SU-DHL-6 (cell line): ENCODE data around the gene RAI1.

ENCODE experiments used
- H2AFZ ChIP-seq: fragments of 200-600 bp; sonication (generic); 2 replicates; pipeline ENCODE4 v1.6.1; 2014; ENCODE audit warnings: low read depth, mild to moderate bottlenecking, moderate library complexity, mixed read lengths, antibody characterized with exemption, low read length; ENCODE audit not compliant: severe bottlenecking
- H3F3A ChIP-seq: fragments of 200-600 bp; shearing (Covaris generic); 2 replicates; pipeline ENCODE4 v1.6.0; 2016; ENCODE audit warnings: antibody characterized with exemption, mild to moderate bottlenecking; ENCODE audit not compliant: insufficient read depth
- H3K27ac ChIP-seq: fragments of 200-600 bp; sonication (generic); 2 replicates; pipeline ENCODE4 v1.5.1; 2016; ENCODE audit warnings: low read depth, mild to moderate bottlenecking, low read length, moderate library complexity, mixed read lengths
- H3K27me3 ChIP-seq: fragments of 200-600 bp; sonication (generic), shearing (Covaris generic); 2 replicates; pipeline ENCODE4 v1.6.0; 2014; ENCODE audit warnings: mild to moderate bottlenecking, low read length
- H3K36me3 ChIP-seq: fragments of 200-600 bp; sonication (generic); 2 replicates; pipeline ENCODE4 v1.6.1; 2014; ENCODE audit warnings: mild to moderate bottlenecking, low read length, mixed read lengths
- H3K4me2 ChIP-seq: fragments of 300-600, 200-600 bp; shearing (Covaris generic), sonication (generic); 2 replicates; pipeline ENCODE4 v1.6.0; 2014; ENCODE audit warnings: low read length, low read depth, mild to moderate bottlenecking; ENCODE audit not compliant: poor library complexity, severe bottlenecking
- H3K4me3 ChIP-seq: fragments of 200-600 bp; sonication (generic); 2 replicates; pipeline ENCODE4 v1.5.1; 2014; ENCODE audit warnings: antibody characterized with exemption, low read length, mild to moderate bottlenecking, mixed read lengths; ENCODE audit not compliant: insufficient read depth, poor library complexity, severe bottlenecking
- H3K79me2 ChIP-seq: fragments of 200-600 bp; sonication (generic); 2 replicates; pipeline ENCODE4 v1.6.1; 2014; ENCODE audit warnings: mild to moderate bottlenecking, low read length, moderate library complexity; ENCODE audit not compliant: insufficient read depth
- H3K9ac ChIP-seq: fragments of 200-600 bp; sonication (generic); 2 replicates; pipeline ENCODE4 v1.7.0; 2014; ENCODE audit warnings: mild to moderate bottlenecking, low read length
- H3K9me2 ChIP-seq: fragments of 200-600 bp; sonication (generic); replicated peaks from 2 replicates; pipeline ENCODE4 v1.6.1; 2014; ENCODE audit warnings: low read length; ENCODE audit not compliant: insufficient read depth
- H3K9me3 ChIP-seq: fragments of 200-600 bp; sonication (generic); 2 replicates; pipeline ENCODE4 v1.6.1; 2014; ENCODE audit warnings: low read length, mixed read lengths; ENCODE audit not compliant: insufficient read depth
- H4K20me1 ChIP-seq: fragments of 200-600 bp; sonication (generic); 2 replicates; pipeline ENCODE4 v1.6.1; 2014; ENCODE audit warnings: low read depth, mild to moderate bottlenecking, antibody characterized with exemption, low read length, moderate library complexity, mixed read lengths
- CTCF ChIP-seq: fragments of 200-600 bp; sonication (generic); IDR thresholded peaks from one replicate; pipeline ENCODE4 v1.5.1; 2017; ENCODE audit warnings: antibody characterized with exemption, mild to moderate bottlenecking, low read length, moderate library complexity; ENCODE audit not compliant: insufficient read depth, poor library complexity, severe bottlenecking
- EZH2phosphoT487 ChIP-seq: fragments of 200-600 bp; sonication (generic), shearing (Covaris generic); conservative IDR thresholded peaks from 2 replicates; pipeline ENCODE4 v1.6.1; 2018; ENCODE audit warnings: mild to moderate bottlenecking, antibody characterized with exemption, low read length, moderate library complexity, mixed read lengths

RAI1 gene

GRCh38 chr17:17668775-17669579, 12.3 kb upstream of the RAI1 start:
- H3K79me2 ChIP-seq, result no peaks in the 10 kb centered on the region
- no peak overlapping the region for H2AFZ ChIP-seq
- H3F3A ChIP-seq, result no peaks in the 10 kb centered on the region; the same call in 1 of the 2 replicates
- H3K4me2 ChIP-seq, result no peak overlapping the region
- no peaks in the 10 kb centered on the region for H3K27me3 ChIP-seq
- TF ChIP-seq CTCF (no peak), EZH2phosphoT487 (no peak)
- no peaks in the 10 kb centered on the region for H3K9me3 ChIP-seq
- no peaks in the 10 kb centered on the region for H4K20me1 ChIP-seq
- H3K4me3 ChIP-seq, result no peak overlapping the region
- no peak overlapping the region for H3K27ac ChIP-seq
- H3K9ac ChIP-seq, result no peak overlapping the region
- H3K36me3 ChIP-seq, result no peaks in the 10 kb centered on the region
- H3K9me2 ChIP-seq, result no peaks in the 10 kb centered on the region

GRCh38 chr17:17669580-17670235, 11.6 kb upstream of the RAI1 start:
- H3K4me3 ChIP-seq, result no peak overlapping the region
- H3K36me3 ChIP-seq, result no peaks in the 10 kb centered on the region
- H3K9me3 ChIP-seq, result no peaks in the 10 kb centered on the region
- H3K79me2 ChIP-seq, result no peaks in the 10 kb centered on the region
- H3K27me3 ChIP-seq, result no peaks in the 10 kb centered on the region
- H4K20me1 ChIP-seq, result no peaks in the 10 kb centered on the region
- no peaks in the 10 kb centered on the region for H3F3A ChIP-seq
- no peak overlapping the region for H3K4me2 ChIP-seq
- H3K9me2 ChIP-seq, result no peaks in the 10 kb centered on the region
- no peak overlapping the region for H2AFZ ChIP-seq
- TF ChIP-seq EZH2phosphoT487 (no peak), CTCF (no peak)
- no peak overlapping the region for H3K9ac ChIP-seq
- no peak overlapping the region for H3K27ac ChIP-seq

GRCh38 chr17:17670701-17671305, 10.5 kb upstream of the RAI1 start:
- Histone ChIP-seq H3K9ac (no peak overlapping the region), H3K27ac (no peak overlapping the region), H3K4me2 (no peak overlapping the region), H3K9me3 (no peaks in the 10 kb centered on the region), H3F3A (no peaks in the 10 kb centered on the region), H3K79me2 (no peaks in the 10 kb centered on the region), H4K20me1 (no peaks in the 10 kb centered on the region), H3K9me2 (no peaks in the 10 kb centered on the region), H3K27me3 (no peaks in the 10 kb centered on the region), H3K4me3 (no peak overlapping the region), H3K36me3 (no peaks in the 10 kb centered on the region), H2AFZ (no peak overlapping the region)
- TF ChIP-seq EZH2phosphoT487, result no peak
- no peak for TF ChIP-seq CTCF
